Osteocyte (in vitro differentiated cells): ENCODE measurements around the gene NHLH1. TPM values are rescaled to one million over a fixed set of nuclear protein-coding genes. Genes with fewer than 3 reads are reported as not detected.
A peak's percentile ranks its signal among the peaks of the same experiment; 100 is the strongest.
"Not testable (repeated sequence)": the region's sequence is repeated elsewhere in the genome, so short reads cannot be mapped to it uniquely, and the experiment has no call there.

Experiments used
- DNase-seq: peaks from one replicate; pipeline ENCODE4 v3.0.0; 2021; ENCODE audit warnings: mixed read lengths; ENCODE audit not compliant: unreplicated experiment; ENCODE audit errors: extremely low spot score
- H3K27ac Mint-ChIP-seq: one replicate; pipeline ENCODE4 v1.8.0; 2021; ENCODE audit warnings: mild to moderate bottlenecking, mixed read lengths; ENCODE audit not compliant: unreplicated experiment
- H3K27me3 Mint-ChIP-seq: one replicate; pipeline ENCODE4 v1.8.0; 2021; ENCODE audit warnings: mixed read lengths; ENCODE audit not compliant: unreplicated experiment
- H3K36me3 Mint-ChIP-seq: one replicate; pipeline ENCODE4 v1.8.0; 2021; ENCODE audit warnings: mixed read lengths; ENCODE audit not compliant: unreplicated experiment
- H3K4me1 Mint-ChIP-seq: one replicate; pipeline ENCODE4 v1.8.0; 2021; ENCODE audit warnings: mixed read lengths; ENCODE audit not compliant: unreplicated experiment
- H3K4me3 Mint-ChIP-seq: one replicate; pipeline ENCODE4 v1.8.0; 2021; ENCODE audit warnings: mild to moderate bottlenecking, moderate library complexity, mixed read lengths; ENCODE audit not compliant: unreplicated experiment
- H3K9me3 Mint-ChIP-seq: one replicate; pipeline ENCODE4 v1.8.0; 2021; ENCODE audit warnings: mixed read lengths; ENCODE audit not compliant: unreplicated experiment
- CTCF ChIP-seq: fragments of 200-600 bp; sonication (generic); IDR thresholded peaks from 2 replicates; pipeline ENCODE4 v1.5.0; 2021; ENCODE audit warnings: antibody characterized with exemption, mild to moderate bottlenecking, moderate library complexity
- total RNA-seq: library from RNA; stranded (reverse); gene quantifications from 2 replicates; pipeline ENCODE4 v1.2.1, GENCODE V29; 2021

Gene NHLH1
- total RNA-seq, 1 donor from 2014 or later = 0.16 TPM

GRCh38 chr1:160377585-160378206 lies 10.8 kb downstream of the NHLH1 start:
- peaks cover 29% of the 10 kb centered on the region for H3K27me3 Mint-ChIP-seq
- H3K4me3 Mint-ChIP-seq = no peak overlapping the region
- DNase-seq = peak; percentile 51
- no peak overlapping the region for H3K27ac Mint-ChIP-seq
- H3K9me3 Mint-ChIP-seq = no peaks in the 10 kb centered on the region
- TF ChIP-seq CTCF = no peak
- H3K36me3 Mint-ChIP-seq = no peaks in the 10 kb centered on the region
- peaks cover 11% of the 10 kb centered on the region for H3K4me1 Mint-ChIP-seq

GRCh38 chr1:160384812-160385211 lies 17.9 kb downstream of the NHLH1 start:
- H3K27me3 Mint-ChIP-seq = peaks cover 68% of the 10 kb centered on the region
- H3K36me3 Mint-ChIP-seq, H3K4me1 Mint-ChIP-seq, H3K4me3 Mint-ChIP-seq, DNase-seq, H3K9me3 Mint-ChIP-seq, H3K27ac Mint-ChIP-seq: not testable (repeated sequence)

- not testable (repeated sequence) for H3K36me3 Mint-ChIP-seq, H3K9me3 Mint-ChIP-seq, H3K4me3 Mint-ChIP-seq, H3K27ac Mint-ChIP-seq, DNase-seq, H3K4me1 Mint-ChIP-seq
- peaks cover 65% of the 10 kb centered on the region for H3K27me3 Mint-ChIP-seq
These were observed 21.5 kb downstream of the NHLH1 start for GRCh38 chr1:160388406-160388805.

GRCh38 chr1:160394673-160395072 lies 27.8 kb downstream of the NHLH1 start:
- TF ChIP-seq CTCF = no peak
- Mint-ChIP-seq H3K27me3 (peaks cover 42% of the 10 kb centered on the region), H3K36me3 (no peaks in the 10 kb centered on the region), H3K4me3 (no peak overlapping the region), H3K9me3 (no peaks in the 10 kb centered on the region), H3K27ac (no peak overlapping the region), H3K4me1 (no peaks in the 10 kb centered on the region)
- peak; percentile 34 for DNase-seq

- Mint-ChIP-seq H3K27me3 (peaks cover 26% of the 10 kb centered on the region), H3K27ac (no peak overlapping the region), H3K4me3 (no peak overlapping the region), H3K9me3 (no peaks in the 10 kb centered on the region), H3K36me3 (no peaks in the 10 kb centered on the region), H3K4me1 (peaks cover 10% of the 10 kb centered on the region)
- TF ChIP-seq CTCF = no peak
- DNase-seq = peak; percentile 54
These were observed 30.8 kb downstream of the NHLH1 start for GRCh38 chr1:160397651-160398050.

- Mint-ChIP-seq H3K4me3 (peak overlapping the region; percentile 5), H3K4me1 (peaks cover 10% of the 10 kb centered on the region), H3K27me3 (peaks cover 24% of the 10 kb centered on the region), H3K9me3 (no peaks in the 10 kb centered on the region), H3K27ac (no peak overlapping the region), H3K36me3 (no peaks in the 10 kb centered on the region)
- peak; percentile 73 for DNase-seq
- no peak for TF ChIP-seq CTCF
These were observed 32.0 kb downstream of the NHLH1 start for GRCh38 chr1:160398823-160399222.
